GM23338 (cell line): ENCODE data around the gene ZBTB14.

ENCODE experiments used
- EZH2 ChIP-seq: fragments of 200-600 bp; sonication (generic); IDR thresholded peaks from one replicate; pipeline ENCODE4 v1.8.0; 2017; ENCODE audit warnings: antibody characterized with exemption, mild to moderate bottlenecking, low read depth; ENCODE audit not compliant: unreplicated experiment
- EZH2phosphoT487 ChIP-seq: fragments of 200-600 bp; sonication (generic); IDR thresholded peaks from one replicate; pipeline ENCODE4 v1.8.1; 2018; ENCODE audit warnings: antibody characterized with exemption; ENCODE audit not compliant: unreplicated experiment
- POLR2AphosphoS5 ChIP-seq: IDR thresholded peaks from 2 replicates; pipeline ENCODE4 v1.6.1; 2016; ENCODE audit warnings: antibody characterized with exemption, low read depth
- TF ChIP-seq, protein P1 (sequence below), 2 experiments: fragments of 200-600 bp in 1 of 2; sonication (generic) in 1 of 2; conservative IDR thresholded peaks; 2 replicates each; pipeline versions ENCODE4 v1.5.1 to v1.6.1; 2016 to 2017; ENCODE audit warnings: antibody characterized with exemption in 2 of 2, low read depth in 2 of 2, mild to moderate bottlenecking in 2 of 2, moderate library complexity in 1 of 2

- TF ChIP-seq, protein P1, sequence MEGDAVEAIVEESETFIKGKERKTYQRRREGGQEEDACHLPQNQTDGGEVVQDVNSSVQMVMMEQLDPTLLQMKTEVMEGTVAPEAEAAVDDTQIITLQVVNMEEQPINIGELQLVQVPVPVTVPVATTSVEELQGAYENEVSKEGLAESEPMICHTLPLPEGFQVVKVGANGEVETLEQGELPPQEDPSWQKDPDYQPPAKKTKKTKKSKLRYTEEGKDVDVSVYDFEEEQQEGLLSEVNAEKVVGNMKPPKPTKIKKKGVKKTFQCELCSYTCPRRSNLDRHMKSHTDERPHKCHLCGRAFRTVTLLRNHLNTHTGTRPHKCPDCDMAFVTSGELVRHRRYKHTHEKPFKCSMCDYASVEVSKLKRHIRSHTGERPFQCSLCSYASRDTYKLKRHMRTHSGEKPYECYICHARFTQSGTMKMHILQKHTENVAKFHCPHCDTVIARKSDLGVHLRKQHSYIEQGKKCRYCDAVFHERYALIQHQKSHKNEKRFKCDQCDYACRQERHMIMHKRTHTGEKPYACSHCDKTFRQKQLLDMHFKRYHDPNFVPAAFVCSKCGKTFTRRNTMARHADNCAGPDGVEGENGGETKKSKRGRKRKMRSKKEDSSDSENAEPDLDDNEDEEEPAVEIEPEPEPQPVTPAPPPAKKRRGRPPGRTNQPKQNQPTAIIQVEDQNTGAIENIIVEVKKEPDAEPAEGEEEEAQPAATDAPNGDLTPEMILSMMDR (conservative IDR thresholded peaks at IDR 0.05; ENCODE audit: low read depth in 2 of 2) = no peak
- TF ChIP-seq EZH2phosphoT487 (no peak), EZH2 (no peak), POLR2AphosphoS5 (no peak)
These were observed 15.9 kb upstream of the ZBTB14 start for GRCh38 chr18:5311301-5311989.
